Activated CD4-positive, alpha-beta memory T cell treated with anti-CD3 and anti-CD28 coated beads for 36 hours (primary cell): Measurements from ENCODE around the gene TUBB3. TPM values are rescaled to one million over a fixed set of nuclear protein-coding genes. Genes with fewer than 3 reads are reported as not detected.
"Not testable (repeated sequence)": the region's sequence is repeated elsewhere in the genome, so short reads cannot be mapped to it uniquely, and the experiment has no call there.

Source experiments
- CTCF ChIA-PET: fragments of 350-600 bp; sonication (Branson Sonifier 250); formaldehyde crosslinking; loops from one replicate; lab custom pipeline; 2021; ENCODE audit warnings: antibody characterized with exemption, inconsistent platforms; lab: Charles Lee
- POLR2A ChIA-PET: fragments of 350-600 bp; sonication (Branson Sonifier 250); formaldehyde crosslinking; loops from one replicate; lab custom pipeline; 2021; ENCODE audit warnings: antibody characterized with exemption; lab: Charles Lee
- DNase-seq: peaks from one replicate; pipeline ENCODE4 v3.0.0-alpha.2; 2020
- H3K27ac Mint-ChIP-seq: one replicate; pipeline ENCODE4 v1.8.0; 2021; ENCODE audit warnings: mixed read lengths
- H3K27me3 Mint-ChIP-seq: one replicate; pipeline ENCODE4 v1.8.0; 2021; ENCODE audit warnings: mixed read lengths
- H3K36me3 Mint-ChIP-seq: one replicate; pipeline ENCODE4 v1.8.0; 2021; ENCODE audit warnings: mixed read lengths
- H3K4me1 Mint-ChIP-seq: one replicate; pipeline ENCODE4 v1.8.0; 2021; ENCODE audit warnings: low read depth, mixed read lengths
- H3K4me3 Mint-ChIP-seq: one replicate; pipeline ENCODE4 v1.8.0; 2021; ENCODE audit warnings: mild to moderate bottlenecking, mixed read lengths
- H3K9me3 Mint-ChIP-seq: one replicate; pipeline ENCODE4 v1.8.0; 2021; ENCODE audit warnings: mixed read lengths
- intact Hi-C: fragments of 100-400 bp; cut with micrococcal nuclease; formaldehyde crosslinking; loops from one replicate; pipeline ENCODE4 v1.15.1; 2023
- total RNA-seq, 2 experiments: library from RNA; stranded (reverse); gene quantifications; one replicate each; pipeline ENCODE4 v1.2.3, GENCODE V29; 2021

TUBB3 gene
- total RNA-seq, 2 experiments from 2014 or later = 0.99 to 1.4 TPM

GRCh38 chr16:89964201-89964600, 41.1 kb downstream of the TUBB3 start:
- H3K27me3 Mint-ChIP-seq = no peaks in the 10 kb centered on the region
- peaks cover 1% of the 10 kb centered on the region for H3K36me3 Mint-ChIP-seq
- no peaks in the 10 kb centered on the region for H3K9me3 Mint-ChIP-seq
- no peak for DNase-seq
- no peak overlapping the region for H3K4me3 Mint-ChIP-seq
- no peaks in the 10 kb centered on the region for H3K4me1 Mint-ChIP-seq
- ChIA-PET CTCF (no interaction called here), POLR2A (no interaction called here)
- intact Hi-C loops = no loop called here
- H3K27ac Mint-ChIP-seq = no peak overlapping the region

- peaks cover 5% of the 10 kb centered on the region for H3K4me1 Mint-ChIP-seq
- H3K36me3 Mint-ChIP-seq = peaks cover 5% of the 10 kb centered on the region
- ChIA-PET CTCF (no interaction called here), POLR2A (no interaction called here)
- intact Hi-C loops = no loop called here
- H3K9me3 Mint-ChIP-seq = peaks cover 4% of the 10 kb centered on the region
- H3K4me3 Mint-ChIP-seq = no peak overlapping the region
- DNase-seq = no peak
- no peaks in the 10 kb centered on the region for H3K27me3 Mint-ChIP-seq
- no peak overlapping the region for H3K27ac Mint-ChIP-seq
Observed at GRCh38 chr16:89965447-89966225, 42.5 kb downstream of the TUBB3 start.

GRCh38 chr16:89966756-89967155, 43.6 kb downstream of the TUBB3 start:
- DNase-seq = no peak
- ChIA-PET CTCF (no interaction called here), POLR2A (no interaction called here)
- intact Hi-C loops = no loop called here
- peaks cover 13% of the 10 kb centered on the region for H3K4me1 Mint-ChIP-seq
- no peak overlapping the region for H3K4me3 Mint-ChIP-seq
- no peak overlapping the region for H3K27ac Mint-ChIP-seq
- H3K9me3 Mint-ChIP-seq = peaks cover 12% of the 10 kb centered on the region
- no peaks in the 10 kb centered on the region for H3K27me3 Mint-ChIP-seq
- peaks cover 9% of the 10 kb centered on the region for H3K36me3 Mint-ChIP-seq

- POLR2A ChIA-PET, H3K27me3 Mint-ChIP-seq, H3K36me3 Mint-ChIP-seq, H3K4me3 Mint-ChIP-seq, H3K27ac Mint-ChIP-seq, intact Hi-C loops, DNase-seq, CTCF ChIA-PET: not testable (repeated sequence)
- H3K9me3 Mint-ChIP-seq = peaks cover 12% of the 10 kb centered on the region
- H3K4me1 Mint-ChIP-seq = peaks cover 15% of the 10 kb centered on the region
Observed at GRCh38 chr16:89967436-89967835, 44.3 kb downstream of the TUBB3 start.

GRCh38 chr16:89968074-89968473, 44.9 kb downstream of the TUBB3 start:
- POLR2A ChIA-PET, DNase-seq, H3K27me3 Mint-ChIP-seq, H3K4me3 Mint-ChIP-seq, H3K27ac Mint-ChIP-seq, CTCF ChIA-PET, intact Hi-C loops, H3K36me3 Mint-ChIP-seq: not testable (repeated sequence)
- H3K9me3 Mint-ChIP-seq = peaks cover 12% of the 10 kb centered on the region
- peaks cover 15% of the 10 kb centered on the region for H3K4me1 Mint-ChIP-seq

GRCh38 chr16:89969741-89970410, 46.7 kb downstream of the TUBB3 start:
- peaks cover 9% of the 10 kb centered on the region for H3K36me3 Mint-ChIP-seq
- H3K4me1 Mint-ChIP-seq = peaks cover 29% of the 10 kb centered on the region
- intact Hi-C loops = no loop called here
- no peak for DNase-seq
- peaks cover 12% of the 10 kb centered on the region for H3K9me3 Mint-ChIP-seq
- ChIA-PET POLR2A (interaction anchor here (1.2 kb wide), 1 partner anchor 12 kb away, joined by 3 read pairs; no protein-coding TSS in a partner anchor), CTCF (interaction anchor here (0.6 to 1.0 kb wide), 2 partner anchors 14 to 50 kb away, joined by 3 to 4 read pairs; partner anchors contain the start of gene DBNDD1)
- no peak overlapping the region for H3K4me3 Mint-ChIP-seq
- no peaks in the 10 kb centered on the region for H3K27me3 Mint-ChIP-seq
- H3K27ac Mint-ChIP-seq = no peak overlapping the region

- DNase-seq = no peak
- Mint-ChIP-seq H3K27me3 (no peaks in the 10 kb centered on the region), H3K9me3 (peaks cover 12% of the 10 kb centered on the region), H3K36me3 (peaks cover 9% of the 10 kb centered on the region), H3K4me1 (peaks cover 36% of the 10 kb centered on the region), H3K4me3 (peak overlapping the region; percentile 95), H3K27ac (peak overlapping the region; percentile 93)
- intact Hi-C loops = loop anchor here (2.0 kb wide), 1 partner anchor 23 kb away; no protein-coding TSS in a partner anchor
- POLR2A ChIA-PET = interaction anchor here (0.9 to 1.4 kb wide), 2 partner anchors 10 to 13 kb away, joined by 3 read pairs; no protein-coding TSS in a partner anchor
- CTCF ChIA-PET = no interaction called here
Observed at GRCh38 chr16:89971495-89972243, 48.5 kb downstream of the TUBB3 start.

- POLR2A ChIA-PET = interaction anchor here (0.6 to 1.4 kb wide), 5 partner anchors 9 to 54 kb away, joined by 3 to 6 read pairs (median 3); partner anchors contain the start of gene MC1R
- no peaks in the 10 kb centered on the region for H3K27me3 Mint-ChIP-seq
- peaks cover 9% of the 10 kb centered on the region for H3K36me3 Mint-ChIP-seq
- DNase-seq = peak; percentile 92
- H3K9me3 Mint-ChIP-seq = peaks cover 12% of the 10 kb centered on the region
- peak overlapping the region; percentile 95 for H3K4me3 Mint-ChIP-seq
- H3K4me1 Mint-ChIP-seq = peaks cover 40% of the 10 kb centered on the region
- CTCF ChIA-PET = interaction anchor here (0.9 to 1.1 kb wide), 2 partner anchors 105 to 110 kb away, joined by 3 read pairs; partner anchors contain the start of gene PRDM7
- H3K27ac Mint-ChIP-seq = peak overlapping the region; percentile 93
- intact Hi-C loops = loop anchor here (2.0 kb wide), 1 partner anchor 22 kb away; no protein-coding TSS in a partner anchor
Observed at GRCh38 chr16:89972244-89973234, 49.4 kb downstream of the TUBB3 start.

GRCh38 chr16:89973235-89973634, 50.1 kb downstream of the TUBB3 start:
- intact Hi-C loops = loop anchor here (2.0 kb wide), 1 partner anchor 22 kb away; no protein-coding TSS in a partner anchor
- Mint-ChIP-seq H3K4me1 (peaks cover 40% of the 10 kb centered on the region), H3K27me3 (no peaks in the 10 kb centered on the region), H3K36me3 (peaks cover 9% of the 10 kb centered on the region), H3K9me3 (peaks cover 12% of the 10 kb centered on the region), H3K4me3 (peak overlapping the region; percentile 95), H3K27ac (peak overlapping the region; percentile 93)
- ChIA-PET CTCF (interaction anchor here (0.9 to 1.1 kb wide), 3 partner anchors 10 to 109 kb away, joined by 3 read pairs; partner anchors contain the start of gene PRDM7), POLR2A (interaction anchor here (1.1 kb wide), 2 partner anchors 8 to 22 kb away, joined by 3 to 6 read pairs; no protein-coding TSS in a partner anchor)
- DNase-seq = no peak

- Mint-ChIP-seq H3K27me3 (no peaks in the 10 kb centered on the region), H3K36me3 (peaks cover 11% of the 10 kb centered on the region), H3K4me1 (peaks cover 40% of the 10 kb centered on the region), H3K27ac (peak overlapping the region; percentile 34), H3K4me3 (peak overlapping the region; percentile 95), H3K9me3 (peaks cover 12% of the 10 kb centered on the region)
- CTCF ChIA-PET = interaction anchor here (0.9 to 1.1 kb wide), 3 partner anchors 10 to 108 kb away, joined by 3 read pairs; partner anchors contain the start of gene PRDM7
- DNase-seq = no peak
- POLR2A ChIA-PET = interaction anchor here (0.6 to 1.1 kb wide), 2 partner anchors 8 to 242 kb away, joined by 4 to 6 read pairs; no protein-coding TSS in a partner anchor
- intact Hi-C loops = loop anchor here (2.0 kb wide), 1 partner anchor 21 kb away; no protein-coding TSS in a partner anchor
Observed at GRCh38 chr16:89973654-89974335, 50.7 kb downstream of the TUBB3 start.
